OCI-LY7 (cell line): ENCODE data around the gene CHST13. TPM values are rescaled to one million over a fixed set of nuclear protein-coding genes. Genes with fewer than 3 reads are reported as not detected.

Experiments used
- BruUV-seq: library from RNA; stranded (reverse); fragments of 400-500 nt; replicated peaks from 2 replicates; lab custom pipeline; 2021; lab: Mats Ljungman, UMichigan
- CTCF ChIA-PET: fragments of 300-600 bp; sonication (Branson Sonifier 250); formaldehyde crosslinking; loops from one replicate; lab custom pipeline; 2022; ENCODE audit warnings: antibody characterized with exemption; ENCODE audit not compliant: unreplicated experiment; lab: Charles Lee
- POLR2A ChIA-PET: fragments of 300-600 bp; sonication (Branson Sonifier 250); formaldehyde crosslinking; loops from one replicate; lab custom pipeline; 2022; ENCODE audit warnings: antibody characterized with exemption; lab: Charles Lee
- DNase-seq: peaks from one replicate; pipeline ENCODE4 v3.0.0-alpha.2; 2015; ENCODE audit warnings: low spot score
- H2AFZ ChIP-seq: fragments of 200-600 bp; sonication (generic), shearing (Covaris generic); 2 replicates; pipeline ENCODE4 v1.6.1; 2014; ENCODE audit warnings: mild to moderate bottlenecking, antibody characterized with exemption, low read length, moderate library complexity
- H3K27ac ChIP-seq: fragments of 200-600 bp; sonication (generic); 2 replicates; pipeline ENCODE4 v1.5.1; 2014; ENCODE audit warnings: mixed run types, low read depth, mild to moderate bottlenecking, moderate library complexity, low read length, inconsistent platforms; ENCODE audit not compliant: poor library complexity, severe bottlenecking
- H3K36me3 ChIP-seq: fragments of 200-600 bp; sonication (generic); 2 replicates; pipeline ENCODE4 v1.6.1; 2014; ENCODE audit warnings: mild to moderate bottlenecking, antibody characterized with exemption, low read length, moderate library complexity, mixed read lengths; ENCODE audit not compliant: insufficient read depth
- H3K4me1 ChIP-seq: fragments of 200-600 bp; sonication (generic); 2 replicates; pipeline ENCODE4 v1.5.1; 2014; ENCODE audit warnings: mild to moderate bottlenecking, low read length; ENCODE audit not compliant: insufficient read depth, poor library complexity, severe bottlenecking
- H3K4me2 ChIP-seq: fragments of 200-600 bp; sonication (generic); 2 replicates; pipeline ENCODE4 v1.6.1; 2014; ENCODE audit warnings: mild to moderate bottlenecking, low read length
- H3K4me3 ChIP-seq: fragments of 200-600 bp; sonication (generic); 2 replicates; pipeline ENCODE4 v1.5.1; 2014; ENCODE audit warnings: mild to moderate bottlenecking, low read depth, low read length; ENCODE audit not compliant: poor library complexity, severe bottlenecking
- H3K79me2 ChIP-seq: fragments of 200-600 bp; sonication (generic); 2 replicates; pipeline ENCODE4 v1.6.1; 2016; ENCODE audit warnings: low read depth, mild to moderate bottlenecking, low read length, moderate library complexity, mixed read lengths; ENCODE audit not compliant: insufficient read depth
- H3K9me2 ChIP-seq: fragments of 200-600 bp; sonication (generic); 2 replicates; pipeline ENCODE4 v1.6.1; 2016; ENCODE audit warnings: mild to moderate bottlenecking, low read length, mixed read lengths; ENCODE audit not compliant: insufficient read depth
- H3K9me3 ChIP-seq: fragments of 200-600 bp; sonication (generic); 2 replicates; pipeline ENCODE4 v1.6.1; 2014; ENCODE audit warnings: mild to moderate bottlenecking, mixed run types, low read length, mixed read lengths
- H4K20me1 ChIP-seq: fragments of 200-600 bp; sonication (generic); 2 replicates; pipeline ENCODE4 v1.6.1; 2014; ENCODE audit warnings: mild to moderate bottlenecking, antibody characterized with exemption, low read length, moderate library complexity, mixed read lengths; ENCODE audit not compliant: insufficient read depth
- CTCF ChIP-seq: fragments of 200-600 bp; sonication (generic); conservative IDR thresholded peaks from 2 replicates; pipeline ENCODE4 v1.5.1; 2014; ENCODE audit warnings: mild to moderate bottlenecking, antibody characterized with exemption, low read length, moderate library complexity, mixed read lengths
- EZH2phosphoT487 ChIP-seq: fragments of 200-600 bp; sonication (generic); IDR thresholded peaks from 2 replicates; pipeline ENCODE4 v1.6.1; 2018; ENCODE audit warnings: low read depth, borderline replicate concordance, mild to moderate bottlenecking, mixed run types, antibody characterized with exemption, low read length, moderate library complexity, mixed read lengths
- intact Hi-C: fragments of 100-400 bp; cut with micrococcal nuclease; formaldehyde crosslinking; loops from one replicate; pipeline ENCODE4 v1.10.0; 2022; ENCODE audit not compliant: unreplicated experiment
- total RNA-seq, 2 experiments: library from RNA; depleted of rRNA in 1 of 2; stranded (reverse); fragments of >200 nt in 1 of 2; shearing (Covaris generic) in 1 of 2; gene quantifications; 2 replicates each; pipeline ENCODE4 v1.2.3, GENCODE V29; 2014 to 2022

Gene CHST13
- total RNA-seq, 2 experiments from 2014 or later = not detected

GRCh38 chr3:126537730-126538281, 13.9 kb downstream of the CHST13 start:
- Histone ChIP-seq H3K36me3 (no peaks in the 10 kb centered on the region), H3K4me2 (no peak overlapping the region), H3K4me3 (no peak overlapping the region), H3K79me2 (no peaks in the 10 kb centered on the region), H3K9me3 (no peaks in the 10 kb centered on the region), H4K20me1 (no peaks in the 10 kb centered on the region), H3K27ac (no peak overlapping the region), H3K9me2 (no peaks in the 10 kb centered on the region), H3K4me1 (no peaks in the 10 kb centered on the region), H2AFZ (no peak overlapping the region)
- POLR2A ChIA-PET = interaction anchor here (0.5 kb wide), 1 partner anchor 454 kb away, joined by 4 read pairs; the partner anchor contains the start of gene SLC41A3
- DNase-seq = no peak
- intact Hi-C loops = no loop called here
- BruUV-seq = no TSS peak
- CTCF ChIA-PET = no interaction called here
- TF ChIP-seq EZH2phosphoT487 = no peak
- TF ChIP-seq CTCF = no peak

GRCh38 chr3:126538316-126538715, 14.4 kb downstream of the CHST13 start:
- H3K9me3 ChIP-seq = no peaks in the 10 kb centered on the region
- H2AFZ ChIP-seq = no peak overlapping the region
- no peak overlapping the region for H3K27ac ChIP-seq
- H3K4me2 ChIP-seq = no peak overlapping the region
- no peaks in the 10 kb centered on the region for H3K9me2 ChIP-seq
- BruUV-seq = no TSS peak
- intact Hi-C loops = no loop called here
- no peak for DNase-seq
- no peaks in the 10 kb centered on the region for H3K79me2 ChIP-seq
- ChIA-PET CTCF (no interaction called here), POLR2A (interaction anchor here (0.5 kb wide), 1 partner anchor 454 kb away, joined by 4 read pairs; the partner anchor contains the start of gene SLC41A3)
- TF ChIP-seq CTCF (no peak), EZH2phosphoT487 (no peak)
- H3K36me3 ChIP-seq = no peaks in the 10 kb centered on the region
- H3K4me1 ChIP-seq = no peaks in the 10 kb centered on the region
- no peaks in the 10 kb centered on the region for H4K20me1 ChIP-seq
- no peak overlapping the region for H3K4me3 ChIP-seq

- Histone ChIP-seq H3K79me2 (no peaks in the 10 kb centered on the region), H3K9me3 (no peaks in the 10 kb centered on the region), H3K27ac (no peak overlapping the region), H3K4me3 (no peak overlapping the region), H4K20me1 (no peaks in the 10 kb centered on the region), H3K9me2 (no peaks in the 10 kb centered on the region), H3K36me3 (no peaks in the 10 kb centered on the region), H3K4me2 (no peak overlapping the region), H2AFZ (no peak overlapping the region), H3K4me1 (no peaks in the 10 kb centered on the region)
- no peak for DNase-seq
- ChIA-PET POLR2A (no interaction called here), CTCF (no interaction called here)
- TF ChIP-seq CTCF (no peak), EZH2phosphoT487 (no peak)
- no TSS peak for BruUV-seq
- intact Hi-C loops = no loop called here
Measured at GRCh38 chr3:126538966-126539365, 15.0 kb downstream of the CHST13 start.
